ENCODE results near the gene ZNF687.

ZNF687 gene

DNA sequence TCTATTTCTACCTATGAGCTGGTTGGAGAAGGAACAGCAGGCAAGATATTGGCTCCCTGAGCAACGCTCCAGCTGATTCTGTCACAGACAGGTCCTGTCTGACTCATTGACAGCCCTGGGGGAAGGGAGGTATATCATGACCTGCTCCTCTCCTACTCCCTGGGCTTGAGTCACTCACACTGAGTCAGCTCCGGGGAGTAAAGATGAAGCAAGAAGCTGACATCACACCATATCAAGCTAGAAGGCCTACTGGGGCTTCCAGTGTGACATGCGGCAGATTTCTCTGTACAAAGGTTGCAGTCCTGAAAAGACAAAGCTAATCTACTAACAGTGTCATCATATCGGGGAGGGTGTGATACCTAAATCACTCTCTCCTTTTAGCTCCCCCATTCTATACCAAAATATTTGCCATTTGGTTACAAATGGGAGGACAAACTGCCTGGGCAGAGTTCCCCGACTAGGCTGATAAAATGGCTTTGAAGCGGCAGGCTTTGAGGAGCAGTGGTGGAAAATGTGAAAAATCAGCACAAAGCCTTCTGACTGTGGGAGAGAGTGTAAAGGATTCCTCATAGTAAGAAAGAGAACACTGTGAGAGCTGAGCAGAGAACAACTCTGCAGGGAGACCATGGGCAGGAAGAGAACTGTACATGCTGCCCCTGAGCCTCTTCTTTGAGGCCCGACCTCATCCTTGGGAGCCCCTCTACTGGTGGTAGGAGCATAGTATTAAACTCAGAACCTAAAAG is 29.7 kb downstream of the ZNF687 start:
- intact Hi-C loops (cut with DNase I): loop anchor here (2.0 kb wide), 1 partner anchor 15 kb away; the partner anchor contains the start of gene PI4KB
- peak in 6 of 10 donors; percentile 36 to 92 (median 58) for DNase-seq

DNA sequence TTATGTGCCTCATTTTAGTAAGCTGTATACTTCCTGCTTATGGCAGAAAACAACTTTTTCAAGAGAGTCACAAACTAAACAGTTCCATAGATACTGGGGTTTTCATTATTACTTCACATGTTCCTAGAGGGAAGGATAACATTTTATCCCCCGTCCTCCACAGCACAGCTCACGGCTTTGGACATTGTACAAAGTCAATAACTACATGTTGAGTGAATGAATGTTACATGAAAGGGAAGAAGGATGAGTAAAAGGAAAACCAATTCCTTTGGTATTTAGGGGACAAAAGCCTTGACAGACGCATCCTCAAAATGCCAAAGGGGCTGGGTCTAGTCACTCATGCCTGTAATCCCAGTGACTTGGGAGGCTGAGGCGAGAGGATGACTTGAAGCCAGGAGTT is 30.3 kb downstream of the ZNF687 start:
- peak in 1 of 10 donors; percentile 14 for DNase-seq
- intact Hi-C loops (cut with DNase I): loop anchor here (2.0 kb wide), 1 partner anchor 14 kb away; the partner anchor contains the start of gene PI4KB

DNA sequence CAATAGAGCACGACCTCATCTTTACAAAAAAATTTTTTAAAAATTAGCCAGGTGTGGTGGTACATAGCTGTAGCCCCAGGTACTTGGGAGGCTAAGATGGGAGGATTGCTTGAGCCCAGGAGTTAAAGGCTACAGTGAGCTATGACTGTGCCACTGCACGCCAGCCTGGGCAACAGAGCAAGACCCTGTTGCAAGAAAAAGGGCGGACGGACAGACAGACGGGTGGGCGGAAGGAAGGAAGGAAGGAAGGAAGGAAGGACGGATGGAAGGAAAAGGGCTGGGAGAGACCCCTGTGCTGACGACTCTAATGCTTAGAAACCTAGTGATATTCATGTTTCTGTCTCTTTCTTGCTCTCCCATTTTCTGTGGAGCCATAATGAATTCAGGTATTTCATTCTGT is 30.7 kb downstream of the ZNF687 start:
- intact Hi-C loops (cut with DNase I): loop anchor here (2.0 kb wide), 1 partner anchor 14 kb away; the partner anchor contains the start of gene PI4KB
- DNase-seq: no peak

DNA sequence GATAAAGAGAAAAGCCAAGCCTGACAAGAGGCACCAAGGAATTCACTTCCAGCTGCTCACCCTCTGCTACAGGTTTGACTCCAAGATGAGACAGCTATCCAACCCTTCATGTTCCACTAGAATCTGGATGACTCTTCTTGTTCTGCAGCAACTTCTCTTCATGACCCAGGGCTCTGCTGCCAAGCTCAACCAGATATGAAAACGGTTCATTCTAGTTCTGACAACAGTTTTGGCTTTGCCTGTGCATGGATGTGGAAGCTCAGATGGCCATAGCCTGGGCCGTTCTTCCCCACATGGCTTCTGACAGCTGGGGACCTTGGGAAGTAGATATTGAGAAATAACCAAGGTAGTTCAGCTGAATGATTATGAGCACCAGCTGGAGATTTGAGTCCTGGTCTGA is 31.4 kb downstream of the ZNF687 start:
- intact Hi-C loops (cut with DNase I): loop anchor here (2.0 kb wide), 1 partner anchor 13 kb away; the partner anchor contains the start of gene PI4KB
- DNase-seq: peak in 1 of 10 donors; percentile 20

DNA sequence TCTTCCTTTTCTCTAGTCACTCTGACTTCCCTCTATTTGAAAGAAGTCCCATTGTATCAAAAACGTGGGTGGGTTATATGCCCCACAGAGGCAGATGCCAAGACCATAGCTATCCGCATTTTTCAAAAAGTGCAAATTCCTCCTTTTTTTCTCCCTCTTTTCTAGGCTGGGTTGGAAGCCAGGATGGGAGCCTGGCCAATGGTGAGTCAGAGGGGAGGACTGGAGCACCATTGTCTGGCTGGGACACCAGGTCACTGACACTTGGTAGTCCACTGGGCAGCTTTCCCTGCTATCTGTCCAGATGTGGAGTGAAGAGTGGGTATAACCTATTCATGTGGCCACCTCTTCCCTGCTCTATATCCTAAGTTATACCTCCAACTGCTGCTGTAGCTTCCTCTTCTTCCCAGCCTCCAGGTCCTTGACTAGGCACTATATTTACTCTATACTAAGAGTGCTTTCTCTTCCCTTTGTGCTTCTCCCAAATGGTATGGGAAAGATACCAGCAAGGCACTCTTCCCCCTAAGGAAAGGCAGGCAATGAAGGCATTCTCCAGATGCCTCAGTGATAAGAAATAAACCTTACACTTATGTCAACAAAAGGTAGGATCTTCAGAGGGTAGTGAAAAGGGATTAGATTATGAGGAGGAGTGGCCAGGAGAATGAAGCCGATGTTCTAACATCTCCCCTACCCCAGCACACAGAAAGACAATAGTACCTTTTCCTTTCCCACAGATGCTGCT is 32.2 kb downstream of the ZNF687 start:
- DNase-seq: peak; percentile 74 to 98 (median 90)
- intact Hi-C loops (cut with DNase I): no loop called here

DNA sequence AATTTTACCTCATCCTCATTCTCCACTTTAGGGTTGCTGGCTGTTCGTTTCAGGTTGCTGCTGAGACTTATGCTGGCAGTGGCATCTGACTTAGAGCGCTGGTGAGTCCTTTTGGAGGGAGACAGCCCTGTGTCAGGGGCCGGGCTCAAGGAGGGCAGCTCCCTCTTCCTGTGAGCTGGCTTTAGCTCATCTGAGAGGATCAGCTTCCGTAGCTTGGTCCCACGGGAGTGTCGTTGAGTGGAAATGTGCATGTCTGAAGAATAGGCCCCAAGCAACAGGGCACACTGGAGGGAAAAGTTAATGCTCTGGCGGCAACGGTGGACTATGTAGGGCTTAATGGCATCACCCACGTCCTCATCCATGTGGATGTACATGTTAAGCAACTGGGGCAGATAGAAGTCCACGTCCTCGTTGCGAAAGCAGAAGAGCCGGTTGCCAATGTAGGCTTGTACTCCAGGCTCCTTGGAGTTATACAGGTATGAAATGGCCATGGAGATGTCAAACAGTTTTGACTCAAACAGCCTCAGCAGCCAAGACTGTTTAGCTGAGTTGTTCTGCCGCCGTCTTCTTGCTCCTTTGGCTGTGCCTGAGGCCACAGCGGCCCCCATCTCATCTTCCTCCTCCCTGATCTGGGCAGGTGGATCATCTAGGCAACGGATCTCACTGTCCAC is 33.6 kb downstream of the ZNF687 start:
- no peak for DNase-seq
- intact Hi-C loops (cut with DNase I): no loop called here

DNA sequence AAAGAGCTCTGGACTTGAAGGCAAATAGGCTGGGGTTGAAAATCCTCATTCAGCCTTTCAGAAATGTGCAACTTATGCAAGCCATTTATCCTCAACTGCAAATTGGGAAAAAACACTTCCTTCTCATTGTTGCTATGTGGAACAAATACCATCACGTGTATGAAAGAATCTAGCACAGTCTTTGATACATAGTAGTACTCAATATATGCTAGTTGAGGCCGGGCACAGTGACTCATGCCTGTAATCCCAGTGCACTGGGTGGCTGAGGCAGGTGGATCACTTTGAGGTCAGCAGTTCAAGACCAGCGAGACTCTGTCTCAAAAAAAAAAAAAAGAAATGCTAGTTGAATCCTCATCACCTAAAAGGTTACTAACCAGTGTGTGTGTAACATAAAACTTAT is 36.9 kb downstream of the ZNF687 start:
- DNase-seq: no peak
- intact Hi-C loops (cut with DNase I): no loop called here

DNA sequence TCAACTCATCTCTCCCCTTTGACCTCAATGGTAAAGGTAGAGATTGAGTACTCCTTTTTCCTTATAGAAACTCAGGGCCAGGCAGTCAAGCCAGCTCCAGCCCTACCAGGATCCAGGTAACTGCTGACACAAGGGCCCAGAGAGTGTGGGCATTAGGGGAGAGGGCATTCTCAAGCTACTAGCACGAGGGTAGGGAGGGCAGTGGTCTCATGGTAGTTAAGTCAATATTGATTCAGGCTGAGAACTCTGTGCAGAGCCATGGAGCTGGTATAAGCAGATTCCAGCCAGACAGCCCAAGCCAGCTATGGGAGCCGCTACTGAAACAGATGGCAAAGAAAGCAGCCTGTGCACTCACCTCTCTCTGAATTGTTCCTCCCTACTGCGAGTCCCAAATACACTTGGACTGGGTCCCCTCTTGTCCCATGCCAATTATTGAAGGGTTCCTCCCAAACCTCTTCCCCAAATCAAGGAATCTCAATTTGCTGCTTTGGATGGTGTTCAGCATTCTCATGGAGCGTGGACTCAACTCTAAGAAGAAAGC is 42.4 kb downstream of the ZNF687 start:
- peak in 1 of 10 donors; percentile 27 for DNase-seq
- intact Hi-C loops (cut with DNase I): no loop called here

DNA sequence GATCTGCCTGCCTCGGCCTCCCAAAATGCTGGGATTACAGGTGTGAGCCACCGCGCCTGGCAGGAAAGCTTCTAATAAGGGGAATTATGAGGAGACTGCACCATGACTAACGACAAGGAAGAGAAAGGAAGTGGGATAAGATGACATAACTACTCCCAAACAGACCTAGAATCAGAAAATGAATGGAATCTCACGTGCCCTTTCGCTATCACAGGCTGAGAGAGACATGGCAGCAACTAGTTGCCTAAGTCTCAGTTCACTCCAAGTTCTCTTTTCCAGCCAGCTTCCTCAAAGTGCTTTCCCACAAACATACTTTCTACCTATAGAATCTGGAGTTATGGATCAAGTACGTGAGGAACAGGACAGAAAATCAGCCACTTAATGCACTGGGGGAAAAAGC is 43.1 kb downstream of the ZNF687 start:
- peak in 1 of 10 donors; percentile 65 for DNase-seq
- intact Hi-C loops (cut with DNase I): loop anchor here (5.0 kb wide), 1 partner anchor 43 kb away; the partner anchor contains the start of gene ZNF687

DNA sequence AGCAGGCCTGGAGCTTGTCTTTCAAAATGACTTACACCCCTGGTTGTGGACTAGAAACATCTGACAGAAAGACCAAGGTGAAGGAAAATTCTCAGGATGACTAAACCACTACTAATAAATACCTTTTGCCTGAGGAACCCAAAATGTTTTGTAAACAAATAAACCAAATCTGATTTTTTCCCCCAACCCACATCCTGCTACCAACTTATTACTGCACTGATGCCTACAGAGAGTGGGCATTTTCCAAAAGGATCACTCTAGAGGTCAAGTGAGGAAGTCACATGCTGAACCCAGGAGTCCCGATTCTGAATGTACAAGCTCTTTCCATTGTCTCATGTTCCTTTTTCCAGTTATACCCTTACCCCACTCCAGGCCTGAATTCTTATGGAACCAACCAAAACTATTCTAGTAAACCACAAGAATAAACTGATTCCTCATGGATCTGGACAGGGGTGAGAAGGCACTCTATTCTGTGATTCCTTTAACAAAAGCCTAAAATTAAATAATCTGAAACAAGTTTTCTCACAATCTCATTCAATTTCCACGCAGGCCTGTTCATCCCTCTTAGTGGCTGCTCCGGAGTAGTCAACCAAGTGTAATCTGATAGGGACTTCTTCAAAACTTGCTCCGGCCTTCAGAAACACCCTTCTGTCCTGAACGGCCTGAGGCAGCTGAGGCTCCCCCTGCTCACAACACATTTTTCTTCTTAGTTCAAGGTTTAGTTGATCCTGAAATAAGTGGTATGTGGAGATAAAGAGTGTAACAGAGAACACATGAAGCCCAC is 43.7 kb downstream of the ZNF687 start:
- peak in 1 of 10 donors; percentile 1 for DNase-seq
- intact Hi-C loops (cut with DNase I): loop anchor here (2.0 to 5.0 kb wide), 2 partner anchors 13 to 44 kb away; partner anchors contain the start of gene ZNF687

DNA sequence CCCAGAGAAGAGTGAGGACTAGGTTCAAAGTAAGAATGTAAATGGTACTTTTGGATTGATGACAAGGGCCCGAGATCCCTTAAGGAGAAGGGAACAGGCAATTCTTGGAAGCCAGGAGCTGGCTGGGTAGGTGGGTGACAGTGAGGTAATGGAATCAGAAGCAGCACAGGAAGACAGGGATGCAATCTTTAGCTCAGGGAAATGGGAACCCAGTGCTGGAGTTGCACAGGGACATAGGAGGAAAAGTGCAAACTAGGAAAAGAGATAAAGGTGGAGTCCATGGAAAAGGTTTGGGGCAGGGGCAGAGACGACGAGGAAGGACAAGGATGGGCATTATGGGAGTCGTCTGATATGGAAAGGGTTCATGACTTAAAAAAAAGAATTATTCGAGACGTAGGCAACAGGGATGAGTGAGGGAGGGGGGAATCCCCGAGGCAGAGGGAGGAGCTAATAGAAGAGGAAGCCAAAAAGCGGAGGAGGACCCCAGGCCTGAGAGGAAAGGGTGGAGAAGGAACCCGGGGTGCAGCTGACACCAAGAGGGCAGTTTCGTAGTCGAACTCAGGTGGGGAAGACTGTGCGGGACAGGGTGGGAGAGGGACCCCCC is 44.6 kb downstream of the ZNF687 start:
- peak in 2 of 10 donors; percentile 27 to 39 for DNase-seq
- intact Hi-C loops (cut with DNase I): loop anchor here (1.0 to 5.0 kb wide), 3 partner anchors 14 to 44 kb away; partner anchors contain the start of gene ZNF687

DNA sequence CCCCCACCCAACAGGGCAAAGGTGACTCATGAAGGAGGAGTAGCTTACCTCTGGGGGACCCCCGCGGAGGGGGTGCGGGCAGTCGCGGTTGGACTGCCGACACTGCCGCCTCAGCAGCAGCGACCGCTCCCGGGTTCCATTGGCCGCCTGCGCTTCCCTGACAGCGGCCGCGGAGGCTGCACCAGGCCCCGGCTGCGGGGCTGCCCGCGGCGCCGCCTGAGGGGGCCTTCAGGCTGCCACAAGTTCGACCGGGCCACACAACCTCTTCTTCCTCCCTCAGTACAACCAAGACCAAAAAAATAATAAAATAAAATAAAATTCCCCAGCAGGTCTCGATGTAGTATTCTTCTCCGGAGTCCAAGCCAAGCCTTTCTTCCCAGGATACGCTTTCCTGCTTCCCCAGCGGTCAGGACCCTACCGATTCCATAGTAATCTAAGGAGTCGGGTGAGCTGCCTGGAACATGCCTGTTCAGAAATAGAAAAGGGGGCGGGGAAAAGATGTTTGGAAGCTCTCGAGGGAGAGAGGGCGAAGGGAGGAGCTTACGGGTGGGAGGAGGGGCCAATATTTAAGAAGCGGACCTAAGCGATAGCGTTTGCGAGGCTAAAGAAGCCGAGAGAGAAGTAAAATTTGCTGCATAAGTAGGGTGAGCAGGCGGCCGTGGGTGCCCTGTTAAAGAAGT is 45.3 kb downstream of the ZNF687 start, which contains the start of gene PI4KB:
Gene PI4KB, minus strand, starts transcription at position 194 of the 680 bp plus-strand sequence. CDS start 10,935 bp downstream, outside the sequence.
- intact Hi-C loops (cut with DNase I): loop anchor here (1.0 to 5.0 kb wide), 3 partner anchors 15 to 45 kb away; partner anchors contain the start of gene ZNF687
- peak; percentile 62 to 96 (median 84) for DNase-seq

DNA sequence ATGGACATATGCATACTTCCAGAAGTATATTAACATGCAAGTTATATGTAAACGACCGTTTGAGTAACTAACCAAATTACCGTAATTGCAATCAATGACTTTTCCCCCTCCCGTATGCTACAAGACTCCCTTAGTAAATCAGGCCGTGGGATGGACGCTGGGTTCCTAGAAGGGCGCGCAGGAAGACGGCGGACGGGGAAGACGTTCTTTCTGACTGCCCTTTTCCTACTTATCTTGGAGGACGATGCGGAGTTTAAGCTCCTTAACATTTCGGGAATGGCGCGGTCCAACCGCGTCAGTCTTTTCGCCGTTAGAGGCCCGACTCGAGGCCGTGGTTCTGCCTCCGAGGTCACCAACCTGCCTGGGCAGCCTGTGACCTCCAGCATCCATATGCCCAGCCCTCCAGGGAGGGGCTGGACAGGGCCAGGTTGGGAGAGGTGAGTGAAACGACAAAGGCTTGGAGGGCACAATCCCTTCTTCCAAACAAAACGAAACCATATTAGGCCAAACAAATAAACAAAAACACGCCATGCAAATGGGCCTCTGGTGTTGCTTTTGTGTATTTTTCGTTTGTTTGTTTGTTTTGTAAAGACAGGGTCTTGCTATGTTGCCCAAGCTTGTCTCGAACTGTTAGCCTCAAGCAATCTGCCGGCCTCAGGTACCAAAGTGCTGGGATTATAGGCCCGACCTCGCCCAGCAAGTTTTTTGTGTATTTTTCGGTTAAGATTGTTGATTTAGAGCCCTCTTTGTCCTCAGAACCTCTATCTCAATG is 46.0 kb downstream of the ZNF687 start:
- DNase-seq: peak in 6 of 10 donors; percentile 16 to 91 (median 30)
- intact Hi-C loops (cut with DNase I): loop anchor here (1.0 to 5.0 kb wide), 3 partner anchors 15 to 46 kb away; partner anchors contain the start of gene ZNF687

DNA sequence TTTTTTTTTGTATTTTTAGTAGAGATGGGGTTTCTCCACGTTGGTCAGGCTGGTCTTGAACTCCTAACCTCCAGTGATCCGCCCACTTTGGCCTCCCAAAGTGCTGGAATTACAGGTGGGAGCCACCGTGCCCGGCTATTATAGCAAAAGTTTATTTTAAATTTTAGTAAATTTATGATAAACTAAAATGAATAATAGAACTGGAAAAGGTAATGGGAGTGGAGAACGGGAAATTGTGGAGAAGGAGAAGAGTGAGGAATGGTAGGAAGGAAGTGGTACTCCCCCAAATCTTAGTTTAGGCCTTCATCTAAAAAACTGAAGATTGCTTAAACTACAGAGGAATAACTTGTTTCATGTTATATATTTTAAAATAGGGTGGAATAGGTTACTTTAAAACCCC is 52.7 kb downstream of the ZNF687 start:
- DNase-seq: peak in 1 of 10 donors; percentile 65
- intact Hi-C loops (cut with DNase I): no loop called here

DNA sequence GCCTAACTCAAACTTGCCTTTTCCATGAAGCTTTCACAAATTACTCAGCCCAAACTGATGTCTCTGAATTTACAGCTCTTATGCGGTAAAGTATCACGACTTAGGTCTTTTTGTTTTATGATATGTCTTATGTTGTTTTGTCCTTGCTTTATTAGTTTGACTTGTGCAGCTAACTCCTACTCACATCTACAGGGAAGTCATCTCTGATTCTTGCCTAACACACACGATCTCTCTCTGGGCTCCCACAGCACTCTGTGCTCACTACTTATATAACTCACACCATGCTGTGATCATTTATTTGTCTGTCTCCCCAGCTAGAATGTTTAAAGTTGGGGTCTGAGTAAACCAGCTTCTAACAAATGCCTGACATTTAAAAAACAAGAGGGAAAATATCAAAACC is 54.5 kb downstream of the ZNF687 start:
- intact Hi-C loops (cut with DNase I): no loop called here
- DNase-seq: no peak

DNA sequence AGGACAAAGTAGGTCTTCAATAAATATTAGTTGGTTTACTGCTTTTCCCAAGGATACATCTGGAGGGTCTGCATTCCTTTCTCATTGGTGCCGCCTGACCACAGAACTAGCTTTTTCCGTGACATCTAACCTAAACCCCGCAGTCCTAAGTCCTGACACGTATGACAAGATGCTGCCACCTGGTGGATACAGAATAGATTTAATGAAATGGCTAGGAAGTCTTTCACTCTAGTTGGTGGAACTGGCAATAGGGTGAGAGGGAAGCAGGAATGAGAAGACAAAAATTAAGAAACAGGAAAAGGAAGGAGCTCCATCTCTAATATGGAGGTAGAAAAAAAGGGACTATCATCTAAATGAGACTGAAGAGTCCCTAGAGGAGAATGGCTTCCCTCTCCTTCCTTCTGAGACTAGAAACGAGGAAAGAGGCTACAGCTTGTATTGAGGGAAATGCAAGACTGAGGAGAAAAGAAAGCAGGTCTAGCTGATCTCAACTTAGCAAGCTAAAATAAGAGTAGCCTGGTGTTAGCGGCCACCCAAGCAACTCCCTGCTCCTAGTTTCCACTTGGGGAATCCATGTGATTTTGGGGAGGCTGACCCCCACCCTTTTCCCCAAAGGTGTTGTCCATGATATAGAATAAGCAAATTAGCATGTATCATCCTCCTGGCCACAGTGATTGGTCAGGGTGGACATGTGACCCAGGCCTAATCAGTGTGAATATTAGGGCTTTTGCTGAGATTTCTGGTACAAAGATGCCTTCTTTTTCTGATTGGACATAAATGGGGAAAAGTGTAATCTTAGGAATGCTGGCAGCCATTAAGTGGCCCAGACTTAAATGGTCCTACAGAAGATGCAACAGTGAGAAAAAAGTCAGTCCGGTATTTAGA is 59.0 kb downstream of the ZNF687 start:
- intact Hi-C loops (cut with DNase I): loop anchor here (1.0 to 5.0 kb wide), 3 partner anchors 40 to 144 kb away; partner anchors contain the start of genes PIP5K1A and ZNF687
- peak in 5 of 10 donors; percentile 24 to 80 (median 48) for DNase-seq

Data from posterior cingulate gyrus (tissue), 11 donors.